Naive thymus-derived CD4-positive, alpha-beta T cell (primary cell): ENCODE data around the gene BHMT. TPM values are rescaled to one million over a fixed set of nuclear protein-coding genes. Genes with fewer than 3 reads are reported as not detected.

Experiments
- ATAC-seq: fragments of 150-1000 bp; cut with Tn5 transposase; 2 replicates; pipeline ENCODE4 v1.10.0; 2021; ENCODE audit warnings: mild to moderate bottlenecking, moderate library complexity
- CTCF ChIA-PET: fragments of 350-600 bp; sonication (Branson Sonifier 250); formaldehyde crosslinking; loops from one replicate; lab custom pipeline; 2021; ENCODE audit warnings: antibody characterized with exemption; lab: Charles Lee
- POLR2A ChIA-PET: fragments of 350-600 bp; sonication (Branson Sonifier 250); formaldehyde crosslinking; loops from one replicate; lab custom pipeline; 2021; ENCODE audit warnings: antibody characterized with exemption, inconsistent platforms; lab: Charles Lee
- DNase-seq, 9 donors: peaks; one replicate each; pipeline versions ENCODE4 v3.0.0 to v3.0.0-alpha.2; 2020 to 2022; ENCODE audit warnings: mixed read lengths in 1 of 9
- H3K27ac ChIP-seq: one replicate; pipeline ENCODE4 v1.7.0; 2013; ENCODE audit warnings: mild to moderate bottlenecking, low read depth, low read length, moderate library complexity
- H3K27me3 ChIP-seq, 2 donors: one replicate each; pipeline ENCODE4 v1.7.0; 2013; ENCODE audit warnings: low read length in 2 of 2, mild to moderate bottlenecking in 2 of 2, moderate library complexity in 2 of 2; ENCODE audit not compliant: control insufficient read depth in 2 of 2, insufficient read depth in 2 of 2
- H3K36me3 ChIP-seq, 3 experiments: 1 replicate in 2 of 3; 2 replicates in 1 of 3; pipeline ENCODE4 v1.7.0; 2013; ENCODE audit warnings: low read length in 3 of 3, mild to moderate bottlenecking in 3 of 3, moderate library complexity in 1 of 3; ENCODE audit not compliant: insufficient read depth in 3 of 3, control insufficient read depth in 2 of 3
- H3K4me1 ChIP-seq, 2 donors: one replicate each; pipeline ENCODE4 v1.7.0; 2013; ENCODE audit warnings: low read length in 2 of 2, mild to moderate bottlenecking in 2 of 2, moderate library complexity in 1 of 2; ENCODE audit not compliant: control insufficient read depth in 2 of 2, insufficient read depth in 2 of 2
- H3K4me3 ChIP-seq: 2 replicates; pipeline ENCODE4 v1.7.0; 2013; ENCODE audit warnings: mild to moderate bottlenecking, low read length
- H3K9me3 ChIP-seq, 3 experiments: 1 replicate in 2 of 3; 2 replicates in 1 of 3; pipeline ENCODE4 v1.7.0; 2013; ENCODE audit warnings: low read length in 3 of 3; ENCODE audit not compliant: control insufficient read depth in 2 of 3
- H3K27ac Mint-ChIP-seq, 9 donors: one replicate each; pipeline ENCODE4 v1.8.0; 2020 to 2022; ENCODE audit warnings: mixed read lengths in 9 of 9, mild to moderate bottlenecking in 8 of 9, moderate library complexity in 5 of 9, inconsistent platforms in 2 of 9
- H3K27me3 Mint-ChIP-seq, 5 donors: one replicate each; pipeline ENCODE4 v1.8.0; 2021 to 2022; ENCODE audit warnings: mixed read lengths in 5 of 5, mild to moderate bottlenecking in 1 of 5
- H3K36me3 Mint-ChIP-seq, 5 donors: one replicate each; pipeline ENCODE4 v1.8.0; 2020 to 2022; ENCODE audit warnings: mixed read lengths in 5 of 5, mild to moderate bottlenecking in 3 of 5, inconsistent platforms in 1 of 5
- H3K4me1 Mint-ChIP-seq, 7 donors: one replicate each; pipeline ENCODE4 v1.8.0; 2020 to 2022; ENCODE audit warnings: mixed read lengths in 7 of 7, mild to moderate bottlenecking in 3 of 7, inconsistent platforms in 1 of 7
- H3K4me3 Mint-ChIP-seq, 10 donors: one replicate each; pipeline ENCODE4 v1.8.0; 2020 to 2022; ENCODE audit warnings: mild to moderate bottlenecking in 10 of 10, mixed read lengths in 10 of 10, moderate library complexity in 6 of 10, inconsistent platforms in 2 of 10
- H3K9me3 Mint-ChIP-seq, 11 donors: one replicate each; pipeline ENCODE4 v1.8.0; 2020 to 2022; ENCODE audit warnings: mixed read lengths in 11 of 11, mild to moderate bottlenecking in 4 of 11, inconsistent platforms in 1 of 11, moderate library complexity in 1 of 11
- intact Hi-C, 2 donors: fragments of 100-400 bp; cut with micrococcal nuclease; formaldehyde crosslinking; loops; one replicate each; pipeline ENCODE4 v1.15.1; 2023
- polyA plus RNA-seq, 2 donors: library from polyadenylated mRNA; unstranded; fragments of 300-500 nt; fragmentation: Illumina TruSeq; gene quantifications; one replicate each; pipeline ENCODE4 v1.2.3, GENCODE V29; 2021
- total RNA-seq, 6 experiments: library from RNA in 5 of 6; stranded (reverse) in 5 of 6; gene quantifications; 1 replicate in 5 of 6; 2 replicates in 1 of 6; pipeline ENCODE4 v1.2.3 and lab custom pipeline; 2021 to 2026

The BHMT gene
- total RNA-seq (not detected), polyA plus RNA-seq (not detected), total RNA-seq (lab: John Stamatoyannopoulos, UW) (not detected)

GRCh38 chr5:79111387-79111959, at the start of gene BHMT:
BHMT (plus strand) TSS chr5:79111809; CDS start chr5:79111886, 77 bp downstream.
- Mint-ChIP-seq H3K9me3 (no peaks in the 10 kb centered on the region), H3K4me3 (no peak within 1 kb of the TSS), H3K36me3 (no peaks in the 10 kb centered on the region), H3K4me1 (peaks cover 0 to 8% (median 0%) of the 10 kb centered on the region in 7 donors), H3K27ac (no peak within 1 kb of the TSS), H3K27me3 (peaks cover 49 to 83% (median 54%) of the 10 kb centered on the region in 5 donors)
- CTCF ChIA-PET, result no interaction called here
- no peak for ATAC-seq
- no peaks in the 10 kb centered on the region for H3K9me3 ChIP-seq
- H3K27me3 ChIP-seq, result peaks cover 0 to 6% of the 10 kb centered on the region in 2 donors
- no peak within 1 kb of the TSS for H3K4me3 ChIP-seq
- intact Hi-C loops, result loop anchor here in 1 of 2 donors (5.0 kb wide), 1 partner anchor 224 kb away; no protein-coding TSS in a partner anchor
- H3K4me1 ChIP-seq, result no peaks in the 10 kb centered on the region
- no peaks in the 10 kb centered on the region for H3K36me3 ChIP-seq
- POLR2A ChIA-PET, result no interaction called here
- no peak within 1 kb of the TSS for H3K27ac ChIP-seq
- DNase-seq, result no peak

- H3K27me3 Mint-ChIP-seq, result peaks cover 4 to 20% (median 11%) of the 10 kb centered on the region in 5 donors
- Histone ChIP-seq H3K4me1 (no peaks in the 10 kb centered on the region), H3K36me3 (no peaks in the 10 kb centered on the region), H3K27me3 (no peaks in the 10 kb centered on the region), H3K9me3 (no peaks in the 10 kb centered on the region), H3K4me3 (no peak overlapping the region), H3K27ac (no peak overlapping the region)
- intact Hi-C loops, result no loop called here
- CTCF ChIA-PET, result interaction anchor here (0.8 kb wide), 1 partner anchor 70 kb away, joined by 3 read pairs; no protein-coding TSS in a partner anchor
- POLR2A ChIA-PET, result no interaction called here
- DNase-seq (no peak), ATAC-seq (no peak)
- H3K9me3 Mint-ChIP-seq, result peaks cover 0 to 1% (median 0%) of the 10 kb centered on the region in 11 donors
- H3K4me1 Mint-ChIP-seq, result no peaks in the 10 kb centered on the region
- H3K27ac Mint-ChIP-seq, result no peak overlapping the region
- no peaks in the 10 kb centered on the region for H3K36me3 Mint-ChIP-seq
- H3K4me3 Mint-ChIP-seq, result no peak overlapping the region
These were observed 49.2 kb upstream of the BHMT start for GRCh38 chr5:79062436-79062835.

GRCh38 chr5:79069488-79070349, 41.9 kb upstream of the BHMT start, which contains the start of the genes BHMT2 and DMGDH:
BHMT2 (plus strand) TSS chr5:79069767; CDS start chr5:79069783, 16 bp downstream.
DMGDH (minus strand) TSS chr5:79069674; CDS start chr5:79069620, 54 bp downstream.
- ATAC-seq (no peak), DNase-seq (no peak)
- ChIA-PET POLR2A (no interaction called here), CTCF (no interaction called here)
- H3K4me1 ChIP-seq, result no peaks in the 10 kb centered on the region
- no peak within 1 kb of the TSS for H3K27ac ChIP-seq
- no peaks in the 10 kb centered on the region for H3K9me3 ChIP-seq
- H3K4me3 Mint-ChIP-seq, result peak within 1 kb of the TSS in 2 of 10 donors; percentile 20 to 29
- peaks cover 0 to 5% (median 1%) of the 10 kb centered on the region in 11 donors for H3K9me3 Mint-ChIP-seq
- H3K36me3 ChIP-seq, result no peaks in the 10 kb centered on the region
- H3K27me3 ChIP-seq, result no peaks in the 10 kb centered on the region
- peaks cover 0 to 7% (median 0%) of the 10 kb centered on the region in 5 donors for H3K36me3 Mint-ChIP-seq
- intact Hi-C loops, result no loop called here
- H3K27ac Mint-ChIP-seq, result no peak within 1 kb of the TSS
- H3K4me3 ChIP-seq, result no peak within 1 kb of the TSS
- peaks cover 28 to 40% (median 34%) of the 10 kb centered on the region in 5 donors for H3K27me3 Mint-ChIP-seq
- H3K4me1 Mint-ChIP-seq, result peaks cover 0 to 5% (median 0%) of the 10 kb centered on the region in 7 donors

- Histone ChIP-seq H3K4me3 (no peak overlapping the region), H3K36me3 (no peaks in the 10 kb centered on the region), H3K9me3 (no peaks in the 10 kb centered on the region), H3K27ac (no peak overlapping the region), H3K4me1 (no peaks in the 10 kb centered on the region), H3K27me3 (no peaks in the 10 kb centered on the region)
- peaks cover 0 to 7% (median 0%) of the 10 kb centered on the region in 5 donors for H3K36me3 Mint-ChIP-seq
- no peak for DNase-seq
- ChIA-PET CTCF (no interaction called here), POLR2A (no interaction called here)
- H3K4me1 Mint-ChIP-seq, result peaks cover 0 to 6% (median 0%) of the 10 kb centered on the region in 7 donors
- H3K27me3 Mint-ChIP-seq, result peaks cover 28 to 40% (median 34%) of the 10 kb centered on the region in 5 donors
- intact Hi-C loops, result no loop called here
- no peak for ATAC-seq
- H3K9me3 Mint-ChIP-seq, result peaks cover 0 to 5% (median 1%) of the 10 kb centered on the region in 11 donors
- H3K4me3 Mint-ChIP-seq, result no peak overlapping the region
- no peak overlapping the region for H3K27ac Mint-ChIP-seq
These were observed 41.3 kb upstream of the BHMT start for GRCh38 chr5:79070350-79070667.

GRCh38 chr5:79074641-79075040, 37.0 kb upstream of the BHMT start:
- no peak overlapping the region for H3K4me3 ChIP-seq
- DNase-seq, result no peak

GRCh38 chr5:79075646-79076426, 35.8 kb upstream of the BHMT start:
- peaks cover 0 to 6% (median 0%) of the 10 kb centered on the region in 7 donors for H3K4me1 Mint-ChIP-seq
- POLR2A ChIA-PET, result no interaction called here
- CTCF ChIA-PET, result interaction anchor here (0.8 kb wide), 1 partner anchor 41 kb away, joined by 3 read pairs; no protein-coding TSS in a partner anchor

More at GRCh38 chr5:79074641-79075040, 37.0 kb upstream of the BHMT start:
- Mint-ChIP-seq H3K4me1 (peaks cover 0 to 6% (median 0%) of the 10 kb centered on the region in 7 donors), H3K9me3 (peaks cover 0 to 2% (median 0%) of the 10 kb centered on the region in 11 donors), H3K27ac (no peak overlapping the region), H3K27me3 (peaks cover 11 to 25% (median 21%) of the 10 kb centered on the region in 5 donors), H3K36me3 (no peaks in the 10 kb centered on the region), H3K4me3 (no peak overlapping the region)
- Histone ChIP-seq H3K27ac (no peak overlapping the region), H3K27me3 (no peaks in the 10 kb centered on the region), H3K9me3 (no peaks in the 10 kb centered on the region), H3K4me1 (no peaks in the 10 kb centered on the region), H3K36me3 (no peaks in the 10 kb centered on the region)
- no peak for ATAC-seq
- ChIA-PET CTCF (no interaction called here), POLR2A (no interaction called here)
- intact Hi-C loops, result no loop called here

More at GRCh38 chr5:79075646-79076426, 35.8 kb upstream of the BHMT start:
- no peak for DNase-seq
- Histone ChIP-seq H3K4me3 (no peak overlapping the region), H3K36me3 (no peaks in the 10 kb centered on the region), H3K27me3 (no peaks in the 10 kb centered on the region), H3K27ac (no peak overlapping the region), H3K4me1 (no peaks in the 10 kb centered on the region), H3K9me3 (no peaks in the 10 kb centered on the region)
- Mint-ChIP-seq H3K36me3 (no peaks in the 10 kb centered on the region), H3K9me3 (peaks cover 0 to 4% (median 0%) of the 10 kb centered on the region in 11 donors), H3K27ac (no peak overlapping the region), H3K4me3 (no peak overlapping the region), H3K27me3 (peaks cover 10 to 13% (median 11%) of the 10 kb centered on the region in 5 donors)
- no peak for ATAC-seq
- intact Hi-C loops, result no loop called here
